Coronary artery (tissue), 2 donors: ENCODE data around the gene JOSD2.

Experiments
- DNase-seq: peaks from one replicate; pipeline ENCODE4 v3.0.0-alpha.2; 2017; ENCODE audit warnings: low spot score
- H3K27ac ChIP-seq, 2 donors: fragments of 200-600 bp; sonication (generic); one replicate each; pipeline ENCODE4 v1.5.1; 2016 to 2019
- H3K4me3 ChIP-seq: fragments of 200-600 bp; sonication (generic); 2 replicates; pipeline ENCODE4 v1.5.1; 2016; ENCODE audit warnings: mild to moderate bottlenecking, moderate library complexity
- TF ChIP-seq, protein P1 (sequence below): fragments of 200-600 bp; sonication (generic); IDR thresholded peaks from one replicate; pipeline ENCODE4 v1.5.1; 2019; ENCODE audit warnings: antibody characterized with exemption

The JOSD2 gene

DNA sequence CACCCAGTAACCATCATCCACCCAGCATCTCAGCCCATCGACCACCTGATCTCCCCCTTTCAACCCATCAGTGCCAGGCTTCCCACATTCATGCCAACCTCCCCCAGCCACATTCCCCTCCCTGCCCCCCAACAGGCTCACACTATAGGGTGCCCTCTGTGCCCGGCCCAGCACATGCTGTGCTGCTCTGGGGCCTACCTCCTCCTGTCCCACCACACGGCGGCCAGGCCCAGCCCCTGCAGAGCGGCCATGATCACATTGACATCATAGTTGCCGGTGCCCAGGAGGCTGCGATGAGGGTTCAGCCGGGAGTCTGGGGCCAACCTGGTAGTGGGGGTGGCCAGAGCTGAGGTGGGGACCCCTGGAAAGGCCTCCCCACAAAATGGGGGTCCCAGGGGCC lies 3.6 kb downstream of the JOSD2 start:
- no peak overlapping the region for H3K4me3 ChIP-seq
- TF ChIP-seq, protein P1, sequence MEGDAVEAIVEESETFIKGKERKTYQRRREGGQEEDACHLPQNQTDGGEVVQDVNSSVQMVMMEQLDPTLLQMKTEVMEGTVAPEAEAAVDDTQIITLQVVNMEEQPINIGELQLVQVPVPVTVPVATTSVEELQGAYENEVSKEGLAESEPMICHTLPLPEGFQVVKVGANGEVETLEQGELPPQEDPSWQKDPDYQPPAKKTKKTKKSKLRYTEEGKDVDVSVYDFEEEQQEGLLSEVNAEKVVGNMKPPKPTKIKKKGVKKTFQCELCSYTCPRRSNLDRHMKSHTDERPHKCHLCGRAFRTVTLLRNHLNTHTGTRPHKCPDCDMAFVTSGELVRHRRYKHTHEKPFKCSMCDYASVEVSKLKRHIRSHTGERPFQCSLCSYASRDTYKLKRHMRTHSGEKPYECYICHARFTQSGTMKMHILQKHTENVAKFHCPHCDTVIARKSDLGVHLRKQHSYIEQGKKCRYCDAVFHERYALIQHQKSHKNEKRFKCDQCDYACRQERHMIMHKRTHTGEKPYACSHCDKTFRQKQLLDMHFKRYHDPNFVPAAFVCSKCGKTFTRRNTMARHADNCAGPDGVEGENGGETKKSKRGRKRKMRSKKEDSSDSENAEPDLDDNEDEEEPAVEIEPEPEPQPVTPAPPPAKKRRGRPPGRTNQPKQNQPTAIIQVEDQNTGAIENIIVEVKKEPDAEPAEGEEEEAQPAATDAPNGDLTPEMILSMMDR: no peak
- DNase-seq: no peak
- no peak overlapping the region for H3K27ac ChIP-seq

DNA sequence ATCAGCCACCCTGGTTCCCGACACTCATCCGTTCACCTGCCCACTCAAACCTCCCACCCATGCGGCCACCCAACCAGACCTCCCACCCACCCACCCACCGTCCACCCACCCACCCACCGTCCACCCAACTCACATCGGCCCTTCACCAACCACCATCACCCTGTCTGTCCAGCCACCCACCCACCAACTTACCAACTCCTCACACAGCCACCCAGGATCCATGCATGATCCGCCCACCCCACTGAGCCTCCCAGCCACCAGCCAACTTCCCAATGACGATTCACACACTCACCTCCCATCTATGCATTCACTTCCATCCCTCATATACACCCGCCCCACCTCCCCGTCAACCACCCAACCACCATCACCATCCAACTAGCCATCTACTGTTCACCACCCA lies 4.3 kb downstream of the JOSD2 start:
- TF ChIP-seq, protein P1: no peak
- Histone ChIP-seq H3K4me3 (no peak overlapping the region), H3K27ac (no peak overlapping the region)
- DNase-seq: no peak

DNA sequence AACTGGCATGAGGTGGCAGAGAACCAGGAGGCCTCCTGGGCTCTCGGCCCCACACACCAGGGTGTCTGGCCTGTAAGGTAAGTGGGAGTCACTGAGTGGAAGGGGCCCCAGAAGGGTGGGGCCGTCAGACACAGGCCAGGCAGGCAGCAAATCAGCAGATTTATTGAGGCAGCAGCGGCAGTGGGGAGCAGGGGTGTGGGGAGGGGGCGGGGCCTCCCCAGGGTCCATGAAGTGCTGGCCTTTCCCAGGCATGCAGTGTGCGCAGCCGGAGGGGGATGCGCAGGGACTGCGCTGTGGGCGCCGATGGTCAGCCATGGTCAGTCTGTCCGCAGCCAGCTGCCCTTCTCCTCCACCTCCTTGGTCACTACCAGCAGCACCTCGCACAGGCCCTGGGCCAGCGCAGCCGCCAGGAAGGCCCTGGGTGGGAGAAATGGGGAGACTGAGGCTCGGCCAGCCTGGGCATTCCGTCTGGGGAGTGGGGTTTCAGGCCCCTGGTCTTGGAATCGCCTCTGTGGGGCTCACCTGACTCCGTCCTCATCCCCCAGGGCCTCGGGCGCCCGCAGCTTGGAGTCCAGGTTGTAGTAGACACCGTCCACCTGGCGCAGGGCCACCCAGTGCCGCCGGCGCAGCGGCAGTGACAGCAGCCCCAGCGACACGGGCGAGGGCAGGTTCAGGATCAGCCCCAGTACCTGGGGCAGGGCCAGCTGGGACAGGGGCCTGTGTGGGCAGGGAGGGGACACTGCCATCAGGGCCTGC lies 5.0 kb downstream of the JOSD2 start:
- no peak for DNase-seq
- TF ChIP-seq, protein P1: no peak
- Histone ChIP-seq H3K4me3 (no peak overlapping the region), H3K27ac (no peak overlapping the region)

DNA sequence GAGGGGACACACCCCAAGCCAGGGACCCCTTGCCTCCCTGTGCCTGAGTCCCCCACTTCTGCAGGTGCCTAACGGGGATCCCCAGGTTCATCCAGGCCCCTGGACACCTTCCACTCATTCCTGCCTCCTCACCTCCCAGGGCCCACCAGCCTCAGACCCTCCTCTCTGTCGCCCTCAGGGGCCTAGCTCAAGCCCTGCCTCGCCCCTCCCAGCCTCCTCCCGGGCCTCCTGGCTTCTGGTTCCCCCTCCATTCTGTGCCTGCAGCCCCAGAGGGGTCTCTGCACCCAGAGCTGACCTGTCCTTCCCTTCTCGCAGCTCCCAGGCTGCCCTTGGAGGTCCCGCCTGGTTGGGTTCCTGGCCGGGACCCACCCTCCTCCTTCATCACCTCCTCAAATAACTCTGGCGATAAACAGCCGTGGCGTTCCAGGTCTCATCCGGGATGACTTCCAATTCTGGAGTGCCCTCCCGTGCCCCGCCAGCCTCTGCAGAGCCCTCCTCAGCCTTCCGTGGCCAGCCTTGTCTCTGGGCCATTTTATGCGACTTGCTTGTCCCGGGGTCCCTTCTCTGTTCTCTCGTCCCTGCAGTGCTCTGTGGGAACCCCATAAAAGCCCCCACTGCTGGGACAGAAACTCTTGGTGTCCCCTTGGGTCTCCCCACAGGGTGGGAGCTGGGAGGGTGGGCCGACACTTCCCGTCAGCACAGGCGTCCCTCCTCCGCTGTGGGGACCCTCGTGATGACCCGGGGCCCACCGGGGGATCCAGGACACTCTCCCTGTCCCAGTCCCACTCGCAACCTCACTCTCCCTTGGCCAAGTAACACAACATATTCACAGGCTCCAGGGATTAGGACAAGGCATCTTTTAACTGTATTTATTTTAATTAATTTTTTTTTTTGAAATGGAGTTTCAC lies 9.2 kb downstream of the JOSD2 start:
- DNase-seq: no peak
- H3K4me3 ChIP-seq: no peak overlapping the region
- H3K27ac ChIP-seq: no peak overlapping the region
- TF ChIP-seq, protein P1: no peak

DNA sequence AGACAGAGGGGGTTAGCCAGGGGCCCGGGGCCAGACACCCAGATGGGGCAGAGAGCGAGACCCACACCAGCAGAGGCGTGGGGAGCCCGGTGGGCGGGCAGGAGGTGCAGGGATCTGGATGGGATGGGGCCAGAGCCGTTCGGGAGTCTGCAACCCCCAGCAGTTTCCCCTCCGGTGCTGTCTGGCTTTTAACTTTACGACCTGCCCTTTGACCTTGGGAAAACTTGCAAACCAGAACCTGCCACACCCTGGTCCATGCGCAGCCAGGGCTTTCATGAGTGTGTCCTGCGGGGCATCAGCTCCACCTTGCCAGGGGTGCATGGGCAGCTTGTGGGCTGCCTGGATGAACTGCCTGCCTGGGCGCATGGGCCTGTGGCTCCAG lies 9.8 kb downstream of the JOSD2 start:
- Histone ChIP-seq H3K4me3 (no peak overlapping the region), H3K27ac (no peak overlapping the region)
- TF ChIP-seq, protein P1: no peak
- no peak for DNase-seq

DNA sequence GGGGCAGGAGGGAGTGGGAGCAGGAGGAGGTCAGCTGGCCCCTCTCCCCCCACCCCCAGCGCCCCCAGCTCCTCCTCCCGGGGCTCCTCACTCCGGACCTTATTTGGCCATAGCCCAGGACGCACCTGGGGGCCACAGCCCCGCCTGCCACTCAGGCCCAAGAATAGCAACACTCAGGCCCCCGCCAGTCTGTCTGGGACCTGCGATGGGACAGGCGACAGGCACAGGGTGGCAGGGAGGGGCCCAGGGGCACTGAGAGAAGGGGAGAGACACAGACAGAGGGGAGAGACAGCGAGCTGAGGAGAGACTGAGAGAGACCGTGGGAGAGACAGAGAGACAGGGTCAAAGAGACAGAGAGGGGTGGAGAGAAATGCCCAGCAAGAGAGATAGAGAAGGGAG lies 10.2 kb downstream of the JOSD2 start:
- Histone ChIP-seq H3K27ac (no peak overlapping the region), H3K4me3 (no peak overlapping the region)
- TF ChIP-seq, protein P1: no peak
- DNase-seq: no peak
